Adrenal gland (tissue), 12 donors: Measurements from ENCODE around the gene GPI. TPM values are rescaled to one million over a fixed set of nuclear protein-coding genes. Genes with fewer than 3 reads are reported as not detected.

Experiments
- DNase-seq, 7 donors: peaks; one replicate each; pipeline ENCODE4 v3.0.0-alpha.2; 2019 to 2020
- H3K27ac ChIP-seq, 5 donors: fragments of 200-600 bp; sonication (generic) in 4 of 5; 1 replicate in 3 of 5; 2 replicates in 2 of 5; pipeline versions ENCODE4 v1.5.1 to v1.8.0; 2016 to 2020; ENCODE audit warnings: mild to moderate bottlenecking in 1 of 5
- H3K27me3 ChIP-seq: fragments of 200-600 bp; 2 replicates; pipeline ENCODE4 v1.8.0; 2021
- H3K36me3 ChIP-seq, 2 donors: fragments of 200-600 bp; replicated peaks in 1 of 2; 1 replicate in 1 of 2; 2 replicates in 1 of 2; pipeline versions ENCODE4 v1.5.1 to v1.8.0; 2018 to 2022
- H3K4me1 ChIP-seq, 2 donors: fragments of 200-600 bp; replicated peaks in 1 of 2; 1 replicate in 1 of 2; 2 replicates in 1 of 2; pipeline versions ENCODE4 v1.5.1 to v1.8.0; 2018 to 2021
- H3K4me3 ChIP-seq, 4 donors: fragments of 200-600 bp; sonication (generic) in 3 of 4; one replicate each; pipeline ENCODE4 v1.5.1; 2016 to 2018
- H3K9me3 ChIP-seq, 3 donors: fragments of 200-600 bp; sonication (generic) in 1 of 3; replicated peaks in 1 of 3; 1 replicate in 2 of 3; 2 replicates in 1 of 3; pipeline versions ENCODE4 v1.5.1 to v1.8.0; 2016 to 2021
- POLR2A ChIP-seq, 2 donors: fragments of 450-650 bp; IDR thresholded peaks; one replicate each; pipeline ENCODE4 v1.6.1; 2017; ENCODE audit warnings: antibody characterized with exemption in 2 of 2, mild to moderate bottlenecking in 2 of 2, moderate library complexity in 1 of 2
- WGBS, 4 donors: extraction: QIAGEN DNeasy Blood & Tissue Kit in 2 of 4; methylation state at CpG; one replicate each; pipeline versions ENCODE4 v1.1.5 to v1.1.7; 2013 to 2017; 5-methylcytosine and 5-hydroxymethylcytosine counted together
- intact Hi-C, 2 donors: fragments of 100-400 bp; cut with DNase I; formaldehyde crosslinking; loops; one replicate each; pipeline versions ENCODE4 v1.14.1 to v1.15.0; 2022 to 2023
- polyA plus RNA-seq, 3 donors: library from polyadenylated mRNA; stranded (reverse); fragments of 200-250 nt in 2 of 3; fragments of 350-450 nt in 1 of 3; fragmentation: Illumina TruSeq in 1 of 3; extraction: RNeasy Lipid Tissue Mini Kit (QIAGEN cat#74804) in 1 of 3; gene quantifications; one replicate each; pipeline ENCODE4 v1.2.3, GENCODE V29; 2013 to 2014
- total RNA-seq, 9 donors: library from RNA; depleted of rRNA in 4 of 9; stranded (reverse); fragments of >200 nt in 4 of 9; fragments of 120-200 nt in 1 of 9; fragmentation: NEBNext Ultra II Directional in 1 of 9; extraction: Animal tissue kit (Norgen Biotek cat#: 25700) in 1 of 9; gene quantifications; one replicate each; pipeline versions ENCODE4 v1.1.0 to v1.2.4, GENCODE V29; 2013 to 2023
- TF ChIP-seq, protein P1 (sequence below), 6 experiments: fragments of 450-650 bp in 4 of 6; fragments of 200-600 bp in 2 of 6; sonication (generic) in 1 of 6; IDR thresholded peaks; 1 replicate in 5 of 6; 2 replicates in 1 of 6; pipeline versions ENCODE4 v1.5.1 to v1.8.0; 2016 to 2021; ENCODE audit warnings: antibody characterized with exemption in 6 of 6, mild to moderate bottlenecking in 2 of 6, moderate library complexity in 1 of 6
- donor health status: healthy with polysubstance abuse.
- donor health status: Bipolar disorder and iron deficiency.
- donor health status: DM: yes; HTN: yes; CAD: no.
- donor health status: DM: no; HTN: no; CAD: no.
- donor health status: DM: no; HTN: no; CAD: no.
- donor health status: DM: yes; HTN: yes; CAD: no.

GPI gene
- total and polyA plus RNA-seq, 12 donors, result 81.7 to 680 (median 443) TPM

DNA sequence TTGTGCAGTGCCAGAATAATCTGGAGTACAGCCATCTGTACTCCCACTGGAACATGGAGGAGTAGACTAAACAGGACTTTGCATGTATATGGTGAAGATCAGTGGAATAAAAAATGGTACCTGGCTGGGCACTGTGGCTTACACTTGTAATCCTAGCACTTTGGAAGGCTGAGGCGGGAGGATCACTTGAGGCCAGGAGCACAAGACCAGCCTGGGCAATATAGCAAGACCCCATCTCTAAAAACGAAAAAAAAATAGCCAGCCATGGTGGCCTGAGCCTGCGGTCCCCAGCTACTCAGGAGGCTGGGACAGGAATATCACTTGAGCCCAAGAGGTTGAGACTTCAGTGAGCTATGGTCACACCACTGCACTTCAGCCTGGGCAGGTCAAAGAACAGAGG lies 83.2 kb downstream of the GPI start:
- DNase-seq, result no peak
- Histone ChIP-seq H3K27me3 (no peaks in the 10 kb centered on the region), H3K27ac (no peak overlapping the region), H3K9me3 (no peaks in the 10 kb centered on the region), H3K4me3 (no peak overlapping the region), H3K4me1 (no peaks in the 10 kb centered on the region), H3K36me3 (peaks cover 0 to 78% of the 10 kb centered on the region in 2 donors)
- WGBS, 4 donors, result 89 to 98% (median 96%) methylated on average over 3 of the region's 3 CpGs
- TF ChIP-seq, protein P1, sequence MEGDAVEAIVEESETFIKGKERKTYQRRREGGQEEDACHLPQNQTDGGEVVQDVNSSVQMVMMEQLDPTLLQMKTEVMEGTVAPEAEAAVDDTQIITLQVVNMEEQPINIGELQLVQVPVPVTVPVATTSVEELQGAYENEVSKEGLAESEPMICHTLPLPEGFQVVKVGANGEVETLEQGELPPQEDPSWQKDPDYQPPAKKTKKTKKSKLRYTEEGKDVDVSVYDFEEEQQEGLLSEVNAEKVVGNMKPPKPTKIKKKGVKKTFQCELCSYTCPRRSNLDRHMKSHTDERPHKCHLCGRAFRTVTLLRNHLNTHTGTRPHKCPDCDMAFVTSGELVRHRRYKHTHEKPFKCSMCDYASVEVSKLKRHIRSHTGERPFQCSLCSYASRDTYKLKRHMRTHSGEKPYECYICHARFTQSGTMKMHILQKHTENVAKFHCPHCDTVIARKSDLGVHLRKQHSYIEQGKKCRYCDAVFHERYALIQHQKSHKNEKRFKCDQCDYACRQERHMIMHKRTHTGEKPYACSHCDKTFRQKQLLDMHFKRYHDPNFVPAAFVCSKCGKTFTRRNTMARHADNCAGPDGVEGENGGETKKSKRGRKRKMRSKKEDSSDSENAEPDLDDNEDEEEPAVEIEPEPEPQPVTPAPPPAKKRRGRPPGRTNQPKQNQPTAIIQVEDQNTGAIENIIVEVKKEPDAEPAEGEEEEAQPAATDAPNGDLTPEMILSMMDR (IDR thresholded peaks at IDR 0.05), result no peak
- no peak for TF ChIP-seq POLR2A (IDR thresholded peaks at IDR 0.05)
- intact Hi-C loops, result no loop called here

Other genes starting within 250 kb of the GPI start
- gene LSM14A, start 192.7 kb upstream of the GPI start, total RNA-seq, result 100 to 1,000 TPM in 4 of 9 donors, 10 to 100 TPM in 5; 46.6 to 130 (median 94.9) TPM
- 10 to 100 TPM; 44.5 to 91.0 (median 74.2) TPM for gene LSM14A, start 192.7 kb upstream of the GPI start, polyA plus RNA-seq
- 10 to 100 TPM in 8 of 9 donors, 1 to 10 TPM in 1; 5.1 to 20.9 (median 14.3) TPM for gene GARRE1, start 110.6 kb upstream of the GPI start, total RNA-seq
- 10 to 100 TPM in 2 of 3 donors, 1 to 10 TPM in 1; 7.5 to 13.2 (median 10.5) TPM for gene GARRE1, start 110.6 kb upstream of the GPI start, polyA plus RNA-seq
- 10 to 100 TPM in 6 of 9 donors, 1 to 10 TPM in 3; 7.6 to 26.1 (median 11.7) TPM for gene PDCD2L, start 39.2 kb downstream of the GPI start, total RNA-seq
- 10 to 100 TPM; 12.7 to 13.2 (median 13.0) TPM for gene PDCD2L, start 39.2 kb downstream of the GPI start, polyA plus RNA-seq
- gene UBA2, start 63.2 kb downstream of the GPI start, total RNA-seq, result 100 to 1,000 TPM in 1 of 9 donors, 10 to 100 TPM in 8; 35.0 to 150 (median 61.9) TPM
- 100 to 1,000 TPM in 1 of 3 donors, 10 to 100 TPM in 2; 32.3 to 109 (median 44.1) TPM for gene UBA2, start 63.2 kb downstream of the GPI start, polyA plus RNA-seq
- 10 to 100 TPM in 4 of 9 donors, 1 to 10 TPM in 5; 1.2 to 15.1 (median 7.4) TPM for gene WTIP, start 116.6 kb downstream of the GPI start, total RNA-seq
- 1 to 10 TPM; 2.2 to 3.5 (median 2.7) TPM for gene WTIP, start 116.6 kb downstream of the GPI start, polyA plus RNA-seq